Occipital lobe (tissue), 2 donors: ENCODE measurements around the gene ARHGAP25. TPM values are rescaled to one million over a fixed set of nuclear protein-coding genes. Genes with fewer than 3 reads are reported as not detected.

Source experiments
- DNase-seq: peaks from one replicate; lab custom pipeline; 2025; lab: John Stamatoyannopoulos, UW
- total RNA-seq: library from RNA; depleted of rRNA; stranded (reverse); fragments of >200 nt; gene quantifications from one replicate; pipeline ENCODE4 v1.2.3, GENCODE V29; 2014

Gene ARHGAP25
- total RNA-seq, 1 donor from 2014 or later: 2.0 TPM

DNA sequence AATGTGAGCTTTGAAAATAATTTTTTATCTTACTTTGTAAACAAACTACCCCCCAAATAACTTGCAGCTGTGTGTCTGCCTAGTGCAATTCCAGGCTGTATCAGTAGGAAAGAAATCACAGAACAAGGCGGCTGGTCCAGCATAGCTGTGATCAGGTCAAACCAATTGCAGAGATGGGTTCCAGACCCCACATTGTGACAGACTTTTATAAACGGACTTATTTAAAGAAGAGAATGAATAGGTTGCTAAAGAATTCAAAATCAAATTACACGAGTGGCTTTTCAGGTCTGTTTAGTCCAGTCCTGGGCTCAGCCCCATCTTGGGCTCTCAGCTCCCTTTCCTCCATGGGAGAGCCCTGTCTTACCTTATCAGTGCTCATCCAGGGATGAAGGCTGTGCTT is 125.5 kb downstream of the ARHGAP25 start:
- DNase-seq: no peak

DNA sequence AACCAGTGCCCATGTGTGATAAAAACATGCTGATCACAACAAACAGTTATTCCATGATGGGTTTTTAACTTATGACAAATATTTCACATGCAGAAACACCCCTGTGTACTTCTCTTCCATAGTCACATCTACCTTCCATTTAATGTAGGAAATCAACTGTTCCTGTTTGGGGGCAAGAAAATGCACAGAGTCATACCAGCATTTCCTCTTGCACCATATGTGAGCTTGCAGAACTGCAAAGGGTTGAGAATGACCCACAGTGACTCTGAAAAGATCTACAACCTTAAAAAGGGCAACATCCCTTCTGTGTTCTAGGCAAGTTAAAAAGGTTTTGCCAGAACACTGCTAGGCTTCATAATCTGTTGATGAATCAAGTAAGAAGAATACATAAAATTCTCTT is 126.7 kb downstream of the ARHGAP25 start:
- DNase-seq: no peak

DNA sequence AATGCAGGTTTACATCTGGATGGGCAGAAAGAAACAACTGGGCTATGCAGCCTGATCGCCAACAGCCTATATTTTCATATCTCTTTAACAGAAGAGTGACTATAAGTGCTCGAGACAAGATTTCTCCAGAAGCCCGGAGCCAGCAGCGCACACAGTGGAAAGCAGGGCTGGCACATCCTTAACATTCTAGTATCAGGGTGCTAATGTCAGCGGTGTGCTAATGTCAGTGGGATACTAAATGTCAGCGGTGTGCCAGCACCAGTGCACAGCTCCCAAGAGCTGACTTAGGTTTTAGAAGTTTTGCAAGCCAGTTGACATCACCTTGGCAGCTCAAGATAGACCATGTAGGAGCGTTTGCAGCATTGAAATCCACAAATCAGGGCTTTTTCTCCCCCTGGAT is 128.3 kb downstream of the ARHGAP25 start:
- no peak for DNase-seq

DNA sequence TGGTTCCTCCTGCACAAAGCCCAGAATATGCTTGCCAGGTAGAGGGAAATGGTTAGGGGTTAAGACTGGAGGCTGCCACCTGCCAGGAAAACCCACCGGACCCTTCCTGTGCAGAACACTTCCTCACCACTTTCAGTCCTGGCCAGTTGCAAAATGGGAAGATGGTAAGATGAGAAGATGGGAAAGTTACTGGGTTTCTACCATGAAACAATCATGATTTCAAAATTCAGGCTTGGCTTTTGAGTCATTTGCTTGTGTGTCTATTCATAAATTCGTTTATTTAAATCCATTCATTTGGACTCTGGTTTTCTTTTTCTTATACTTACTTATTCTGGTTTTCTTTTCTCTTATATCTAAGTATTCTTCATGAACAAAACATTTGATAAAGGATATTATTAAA is 129.4 kb downstream of the ARHGAP25 start:
- no peak for DNase-seq

DNA sequence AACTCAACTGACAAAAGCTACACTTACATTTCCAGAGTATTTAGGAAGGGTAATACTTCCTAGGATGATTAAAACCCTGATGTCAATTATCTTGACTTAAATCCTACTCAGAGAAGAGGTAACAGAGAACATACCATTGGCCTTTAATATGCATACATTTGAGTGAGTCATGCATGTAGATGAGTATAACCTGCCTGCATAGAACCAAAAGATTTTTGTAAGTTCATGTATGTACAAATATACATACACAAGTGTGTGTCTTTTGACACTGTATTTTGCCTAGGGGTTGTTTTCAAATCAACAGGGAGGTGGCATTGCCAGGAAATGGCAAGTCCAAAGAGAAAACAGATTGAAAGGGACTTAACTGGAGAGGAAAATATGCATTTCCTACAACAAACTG is 130.5 kb downstream of the ARHGAP25 start:
- no peak for DNase-seq

DNA sequence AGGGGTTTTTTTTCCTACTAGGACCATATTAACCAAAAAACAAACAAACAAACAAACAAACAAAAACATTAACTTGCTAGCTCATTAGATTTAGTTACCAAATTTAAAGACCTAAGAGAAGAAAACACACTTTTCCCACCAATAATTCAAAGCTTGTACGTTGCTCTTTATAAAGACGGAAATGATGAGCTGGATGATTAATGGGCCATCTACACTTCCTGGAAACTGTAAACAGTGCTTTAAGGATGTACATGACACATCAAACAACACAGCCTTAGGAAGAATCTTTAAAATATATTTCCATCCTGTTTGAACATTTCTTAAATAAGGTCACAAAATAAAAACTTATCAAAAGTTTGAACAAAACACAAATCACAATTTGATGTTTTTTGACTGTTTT is 135.6 kb downstream of the ARHGAP25 start:
- DNase-seq: no peak

DNA sequence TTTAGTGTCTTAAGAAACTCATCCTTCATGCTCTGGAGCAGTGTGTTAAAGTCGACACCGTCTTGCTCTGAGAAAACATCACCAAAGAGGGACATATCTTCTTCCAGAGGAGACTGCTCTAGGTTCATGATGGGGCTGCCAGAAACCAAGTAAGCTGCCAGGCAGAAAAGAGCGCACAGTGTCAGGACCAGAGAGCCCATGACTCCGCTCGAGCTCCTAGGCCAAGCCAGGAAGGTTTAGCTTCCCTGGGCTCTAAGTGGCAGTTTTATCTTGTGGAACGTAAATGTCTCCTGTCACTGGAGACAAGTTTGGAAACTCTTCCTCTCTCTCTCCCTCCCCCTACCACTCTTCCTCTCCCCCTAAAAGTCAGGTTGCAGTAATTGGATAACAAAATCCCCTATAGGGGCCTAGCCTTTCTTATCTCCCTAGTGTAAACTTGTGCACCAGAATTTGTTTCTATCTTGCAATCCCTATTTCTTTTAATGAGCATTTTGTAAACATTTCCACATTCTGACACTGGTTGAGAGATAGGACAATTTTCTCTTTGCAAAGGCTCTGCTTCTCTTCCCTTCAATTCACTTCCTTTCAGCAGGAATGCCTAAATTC is 136.7 kb downstream of the ARHGAP25 start, which contains the start of gene BMP10:
BMP10 (minus strand) TSS at position 239 of the 606 bp plus-strand sequence; CDS start at position 200, 39 bp downstream.
- no peak for DNase-seq

Other genes starting within 250 kb of the ARHGAP25 start
- gene PROKR1, start 91.2 kb upstream of the ARHGAP25 start, total RNA-seq: 2.0 TPM
- not detected for gene BMP10, start 136.6 kb downstream of the ARHGAP25 start, total RNA-seq
- gene GKN2, start 218.1 kb downstream of the ARHGAP25 start, total RNA-seq: not detected
- not detected for gene GKN1, start 239.8 kb downstream of the ARHGAP25 start, total RNA-seq